Karpas-422 (cell line): ENCODE data around the gene LINC01488. TPM values are rescaled to one million over a fixed set of nuclear protein-coding genes. Genes with fewer than 3 reads are reported as not detected.

Experiments
- DNase-seq: peaks from one replicate; pipeline ENCODE4 v3.0.0-alpha.2; 2015
- H2AFZ ChIP-seq: fragments of 200-600 bp; sonication (generic); 2 replicates; pipeline ENCODE4 v1.6.1; 2014; ENCODE audit warnings: antibody characterized with exemption, low read length, mixed read lengths
- H3K27ac ChIP-seq: fragments of 200-600 bp; sonication (generic); 2 replicates; pipeline ENCODE4 v1.5.1; 2014; ENCODE audit warnings: mild to moderate bottlenecking, low read length, moderate library complexity
- H3K27me3 ChIP-seq: fragments of 200-600 bp; sonication (generic); 2 replicates; pipeline ENCODE4 v1.6.1; 2014; ENCODE audit warnings: low read length, mixed read lengths
- H3K36me3 ChIP-seq: fragments of 200-600 bp; sonication (generic); 2 replicates; pipeline ENCODE4 v1.6.1; 2014; ENCODE audit warnings: low read length, mixed read lengths; ENCODE audit not compliant: insufficient read depth
- H3K4me1 ChIP-seq: fragments of 200-600 bp; sonication (generic); 2 replicates; pipeline ENCODE4 v1.6.1; 2014; ENCODE audit warnings: mild to moderate bottlenecking, low read length, mixed read lengths
- H3K4me2 ChIP-seq: fragments of 200-600 bp; sonication (generic); 2 replicates; pipeline ENCODE4 v1.6.1; 2014; ENCODE audit warnings: low read length, low read depth, mild to moderate bottlenecking; ENCODE audit not compliant: poor library complexity, severe bottlenecking
- H3K4me3 ChIP-seq: fragments of 200-600 bp; sonication (generic); 2 replicates; pipeline ENCODE4 v1.5.1; 2014; ENCODE audit warnings: mild to moderate bottlenecking, antibody characterized with exemption, low read length, mixed read lengths
- H3K79me2 ChIP-seq: fragments of 200-600 bp; sonication (generic); 2 replicates; pipeline ENCODE4 v1.6.1; 2014; ENCODE audit warnings: mild to moderate bottlenecking, low read length, mixed read lengths
- H3K9ac ChIP-seq: fragments of 200-600 bp; sonication (generic); 2 replicates; pipeline ENCODE4 v1.6.0; 2014; ENCODE audit warnings: low read length
- H3K9me2 ChIP-seq: fragments of 200-600 bp; sonication (generic), shearing (Covaris generic); replicated peaks from 2 replicates; pipeline ENCODE4 v1.6.0; 2014; ENCODE audit warnings: mild to moderate bottlenecking, low read length, moderate library complexity; ENCODE audit not compliant: insufficient read depth
- H3K9me3 ChIP-seq: fragments of 300-700, 200-600 bp; sonication (generic); 2 replicates; pipeline ENCODE4 v1.6.1; 2014; ENCODE audit warnings: low read length, mixed read lengths
- H4K20me1 ChIP-seq: fragments of 200-600 bp; sonication (generic); 2 replicates; pipeline ENCODE4 v1.6.1; 2014; ENCODE audit warnings: mild to moderate bottlenecking, antibody characterized with exemption, low read length, low read depth; ENCODE audit not compliant: insufficient read depth
- total RNA-seq: library from RNA; depleted of rRNA; stranded (reverse); fragments of >200 nt; shearing (Covaris generic); gene quantifications from 2 replicates; pipeline ENCODE4 v1.2.3, GENCODE V29; 2014; ENCODE audit warnings: low replicate concordance

Gene LINC01488
- total RNA-seq, 1 experiment from 2014 or later = not detected

DNA sequence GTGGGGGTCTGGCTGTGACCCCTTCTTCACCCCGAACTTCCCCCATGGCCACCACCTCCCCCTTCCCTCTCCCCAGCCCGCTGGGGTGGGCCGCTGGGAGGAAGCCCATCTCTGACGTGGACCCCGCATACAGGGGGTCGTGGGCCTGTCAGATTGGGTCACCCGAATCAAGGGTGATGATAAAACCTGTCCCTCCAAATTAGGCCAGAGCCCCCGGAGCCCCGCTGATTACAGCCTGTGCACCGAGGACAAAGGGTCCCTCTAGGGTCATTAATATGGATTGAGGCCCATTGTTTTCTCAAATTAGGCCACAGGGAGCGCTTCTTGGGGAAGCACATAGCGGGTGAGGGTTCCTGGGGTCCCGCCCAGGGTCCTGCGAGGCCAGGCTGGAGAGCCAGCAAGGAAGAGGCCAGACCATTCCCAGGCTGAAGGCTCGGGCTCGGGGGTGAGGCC is 4.9 kb upstream of the LINC01488 start:
- Histone ChIP-seq H3K9ac (no peak overlapping the region), H3K27me3 (no peaks in the 10 kb centered on the region; the same call in 1 of the 2 replicates), H3K4me1 (no peaks in the 10 kb centered on the region), H4K20me1 (no peaks in the 10 kb centered on the region), H3K4me3 (no peak overlapping the region), H3K4me2 (no peak overlapping the region), H2AFZ (no peak overlapping the region), H3K9me3 (no peaks in the 10 kb centered on the region), H3K36me3 (no peaks in the 10 kb centered on the region), H3K79me2 (no peaks in the 10 kb centered on the region), H3K27ac (no peak overlapping the region), H3K9me2 (no peaks in the 10 kb centered on the region)
- DNase-seq = no peak

DNA sequence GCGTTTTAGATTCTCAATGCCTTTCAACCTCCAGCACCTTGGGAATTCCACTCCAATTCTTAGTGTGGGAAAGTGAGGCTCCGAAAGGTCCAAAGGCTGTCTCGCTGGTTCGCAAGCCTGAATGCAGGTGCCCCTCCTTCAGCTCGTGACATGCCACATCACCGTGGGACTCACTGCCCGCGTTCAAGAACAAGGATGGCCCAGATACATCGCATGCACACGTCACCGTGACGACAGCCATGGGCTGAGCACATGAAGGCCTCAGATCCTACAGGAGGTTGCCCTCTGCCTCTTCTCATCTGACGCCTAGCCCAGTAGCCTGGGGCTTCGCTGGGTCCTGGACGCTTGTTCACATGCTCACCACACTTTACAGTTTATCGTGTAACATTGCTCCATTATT is 4.4 kb upstream of the LINC01488 start:
- no peak for DNase-seq
- no peaks in the 10 kb centered on the region for H3K4me1 ChIP-seq
- no peaks in the 10 kb centered on the region for H3K36me3 ChIP-seq
- H3K27me3 ChIP-seq = no peaks in the 10 kb centered on the region; the same call in 1 of the 2 replicates
- no peak overlapping the region for H2AFZ ChIP-seq
- no peak overlapping the region for H3K9ac ChIP-seq
- no peak overlapping the region for H3K4me2 ChIP-seq
- no peak overlapping the region for H3K27ac ChIP-seq
- H3K9me2 ChIP-seq = no peaks in the 10 kb centered on the region
- H3K79me2 ChIP-seq = no peaks in the 10 kb centered on the region
- no peaks in the 10 kb centered on the region for H3K9me3 ChIP-seq
- H3K4me3 ChIP-seq = no peak overlapping the region
- no peaks in the 10 kb centered on the region for H4K20me1 ChIP-seq

DNA sequence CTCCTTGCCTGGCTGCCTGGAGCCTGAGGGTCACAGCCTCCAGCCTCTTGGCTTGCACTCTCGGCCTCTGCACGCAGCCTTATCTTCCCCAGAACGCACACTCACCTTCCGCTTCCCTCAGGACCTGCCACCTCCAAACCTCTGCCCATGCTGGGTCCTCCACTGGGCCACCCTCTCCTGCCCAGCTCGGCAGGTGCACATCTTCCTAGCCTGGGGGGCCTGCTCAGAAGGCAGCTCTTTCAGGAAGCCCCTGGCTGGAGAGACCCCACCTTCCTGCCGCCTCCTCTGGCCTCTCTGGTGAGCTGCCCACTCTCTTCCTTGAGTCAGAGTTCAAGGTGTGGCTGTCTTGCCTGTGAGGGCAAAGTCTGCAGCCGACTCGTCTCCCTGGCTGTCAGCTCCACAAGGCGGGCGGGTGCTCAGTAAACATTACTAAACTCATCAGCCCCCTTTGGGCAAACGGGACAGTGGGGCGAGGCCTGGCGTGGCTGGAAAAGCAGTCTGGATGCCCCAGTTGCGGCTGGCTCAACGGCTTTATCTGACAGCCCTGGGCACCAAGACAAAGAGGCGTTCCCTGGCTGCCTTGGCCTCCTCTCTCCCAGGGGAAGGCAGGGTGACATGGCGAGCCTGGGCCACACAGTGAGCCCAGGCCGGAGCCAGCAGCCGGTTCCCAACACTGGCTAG is 1.7 kb upstream of the LINC01488 start:
- Histone ChIP-seq H3K79me2 (no peaks in the 10 kb centered on the region), H2AFZ (no peak overlapping the region), H3K9me3 (no peaks in the 10 kb centered on the region), H3K9ac (no peak overlapping the region), H3K4me3 (no peak overlapping the region), H3K27me3 (no peaks in the 10 kb centered on the region), H3K9me2 (no peaks in the 10 kb centered on the region), H3K36me3 (no peaks in the 10 kb centered on the region), H3K4me2 (no peak overlapping the region), H3K4me1 (no peaks in the 10 kb centered on the region), H3K27ac (no peak overlapping the region), H4K20me1 (no peaks in the 10 kb centered on the region)
- no peak for DNase-seq

DNA sequence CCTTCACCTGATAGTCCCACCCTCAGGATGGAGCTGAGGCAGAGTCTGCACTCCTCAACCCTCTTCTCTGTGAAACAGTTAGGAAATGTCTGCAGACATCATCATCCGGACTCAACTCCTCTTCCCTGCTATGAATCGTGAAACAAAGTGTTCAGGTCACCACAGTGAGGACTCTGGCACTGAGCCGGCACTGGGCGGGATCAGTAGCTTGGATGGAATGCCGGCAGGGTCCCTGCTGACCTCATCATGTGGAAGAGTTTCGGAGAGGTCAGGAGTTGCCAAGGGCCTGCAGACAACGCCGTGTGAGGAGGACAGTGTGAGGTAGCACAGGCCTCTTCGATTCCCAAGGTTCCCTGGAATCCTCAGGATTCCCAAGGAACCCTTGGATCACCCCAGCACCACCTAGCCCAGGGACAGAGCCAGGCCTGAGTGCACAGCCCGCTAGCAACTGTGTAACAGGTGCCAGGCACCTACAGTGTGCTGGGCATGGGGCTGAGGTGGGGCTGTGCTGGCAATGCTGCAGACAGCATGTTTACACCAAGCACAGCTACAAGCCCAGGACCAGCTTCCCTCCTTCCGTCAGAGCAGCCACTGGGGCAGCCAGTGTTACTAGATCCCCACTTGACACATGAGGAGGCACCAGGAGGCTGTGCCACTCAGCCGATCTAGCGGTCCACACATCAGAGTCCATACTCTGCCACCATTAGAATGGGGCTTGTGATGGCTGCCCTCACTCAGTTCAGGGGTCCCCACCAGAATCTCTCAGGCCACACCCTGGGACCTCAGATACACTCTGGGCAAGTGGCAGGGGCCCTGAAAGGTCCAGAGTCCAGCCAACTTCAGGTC is 693 bp upstream of the LINC01488 start:
- H3K4me3 ChIP-seq = no peak overlapping the region

DNA sequence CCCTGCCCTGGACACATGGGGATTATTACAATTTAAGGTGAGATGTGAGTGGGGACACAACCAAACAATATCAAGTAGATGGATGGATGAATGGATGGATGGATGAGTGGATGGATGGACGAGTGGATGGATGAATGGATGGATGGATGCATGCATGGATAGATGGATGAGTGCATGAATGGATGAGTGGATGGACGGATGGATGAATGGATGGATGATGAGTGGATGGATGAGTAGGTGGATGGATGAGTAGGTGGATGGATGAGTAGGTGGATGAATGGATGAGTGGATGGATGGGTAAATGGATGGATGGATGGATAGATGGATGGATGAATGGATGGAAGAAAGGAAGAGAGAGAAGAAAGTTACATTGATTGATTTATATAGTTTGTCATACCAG is 859 bp downstream of the LINC01488 start:
- H3K4me1 ChIP-seq = no peaks in the 10 kb centered on the region
- no peak overlapping the region for H3K27ac ChIP-seq
- DNase-seq = no peak
- no peaks in the 10 kb centered on the region for H3K36me3 ChIP-seq
- no peaks in the 10 kb centered on the region for H4K20me1 ChIP-seq
- no peaks in the 10 kb centered on the region for H3K79me2 ChIP-seq
- no peaks in the 10 kb centered on the region for H3K27me3 ChIP-seq
- H3K9ac ChIP-seq = no peak overlapping the region
- H2AFZ ChIP-seq = no peak overlapping the region
- no peak overlapping the region for H3K4me3 ChIP-seq
- no peaks in the 10 kb centered on the region for H3K9me2 ChIP-seq
- no peak overlapping the region for H3K4me2 ChIP-seq
- H3K9me3 ChIP-seq = no peaks in the 10 kb centered on the region

More for the DNA sequence above, 693 bp upstream of the LINC01488 start:
- no peaks in the 10 kb centered on the region for H3K9me3 ChIP-seq
- H3K36me3 ChIP-seq = no peaks in the 10 kb centered on the region
- H3K27me3 ChIP-seq = no peaks in the 10 kb centered on the region
- no peak overlapping the region for H3K27ac ChIP-seq
- H3K9ac ChIP-seq = no peak overlapping the region
- H3K79me2 ChIP-seq = no peaks in the 10 kb centered on the region
- no peaks in the 10 kb centered on the region for H4K20me1 ChIP-seq
- H2AFZ ChIP-seq = no peak overlapping the region
- no peaks in the 10 kb centered on the region for H3K4me1 ChIP-seq
- DNase-seq = no peak
- no peaks in the 10 kb centered on the region for H3K9me2 ChIP-seq
- H3K4me2 ChIP-seq = no peak overlapping the region

DNA sequence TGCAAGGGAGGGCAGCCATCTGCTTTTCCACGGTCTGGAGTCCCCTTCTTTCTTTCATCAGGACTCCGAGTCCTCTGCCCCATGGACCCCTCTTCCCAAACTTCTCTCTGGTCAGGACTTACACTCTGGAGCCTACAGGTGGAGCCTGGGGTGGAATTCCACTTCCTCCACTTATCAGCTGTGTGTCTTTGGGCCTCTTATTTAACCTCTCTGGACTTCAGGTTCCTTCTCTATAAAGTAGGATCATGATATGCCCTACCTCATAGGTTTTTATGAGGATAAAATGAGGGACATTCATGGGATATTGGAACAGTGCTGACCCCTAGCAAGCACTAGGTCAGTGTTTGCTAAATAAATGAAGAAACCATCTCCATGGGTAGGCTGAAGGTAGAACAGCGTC is 1.7 kb downstream of the LINC01488 start:
- H3K4me1 ChIP-seq = no peaks in the 10 kb centered on the region
- no peak overlapping the region for H3K4me2 ChIP-seq
- H3K79me2 ChIP-seq = no peaks in the 10 kb centered on the region
- no peak for DNase-seq
- no peaks in the 10 kb centered on the region for H3K9me3 ChIP-seq
- H3K36me3 ChIP-seq = no peaks in the 10 kb centered on the region
- H3K9ac ChIP-seq = no peak overlapping the region
- H3K27me3 ChIP-seq = no peaks in the 10 kb centered on the region
- no peak overlapping the region for H3K4me3 ChIP-seq
- no peaks in the 10 kb centered on the region for H3K9me2 ChIP-seq
- no peak overlapping the region for H3K27ac ChIP-seq
- H4K20me1 ChIP-seq = no peaks in the 10 kb centered on the region
- no peak overlapping the region for H2AFZ ChIP-seq

DNA sequence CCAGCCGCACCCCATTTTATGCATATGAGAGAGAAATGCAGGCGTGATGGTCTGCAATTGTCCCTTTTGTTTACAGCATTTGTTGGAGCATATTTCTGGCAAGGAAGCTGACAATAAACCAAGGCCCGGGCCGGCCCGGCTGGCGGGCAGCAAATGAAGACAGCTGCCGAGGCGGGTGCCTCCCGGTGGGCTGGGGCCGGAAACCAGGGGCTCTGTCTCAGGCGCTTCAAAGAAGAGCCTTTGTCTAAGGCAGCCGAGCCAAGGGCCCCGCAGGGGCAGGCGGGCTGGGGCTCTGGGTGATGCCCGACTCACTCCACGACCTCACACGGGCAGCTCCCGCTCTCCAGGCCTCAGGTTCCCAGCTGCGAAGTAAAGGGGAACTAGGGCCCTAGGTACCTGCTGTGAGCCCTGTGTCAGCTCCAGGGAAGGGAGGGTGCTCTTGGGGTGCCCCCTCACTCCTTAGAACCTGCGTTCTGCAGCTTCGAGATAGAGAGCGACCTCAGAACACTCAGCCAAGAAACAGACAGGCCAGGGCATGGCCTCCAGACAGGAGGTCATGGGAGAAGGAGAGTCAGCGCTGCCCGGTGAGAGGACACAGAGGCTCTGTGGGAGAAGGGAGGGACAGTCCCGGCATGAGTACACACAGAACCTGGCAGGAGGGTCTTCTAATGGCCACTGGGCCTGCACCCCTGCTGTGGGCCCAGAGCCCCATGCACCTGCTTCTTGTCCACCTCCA is 2.4 kb downstream of the LINC01488 start:
- H3K36me3 ChIP-seq = no peaks in the 10 kb centered on the region
- H3K27ac ChIP-seq = no peak overlapping the region
- no peak overlapping the region for H3K4me3 ChIP-seq
- H3K27me3 ChIP-seq = no peaks in the 10 kb centered on the region
- H2AFZ ChIP-seq = no peak overlapping the region
- H3K79me2 ChIP-seq = no peaks in the 10 kb centered on the region
- H3K4me1 ChIP-seq = no peaks in the 10 kb centered on the region
- H3K9me3 ChIP-seq = no peaks in the 10 kb centered on the region
- no peak overlapping the region for H3K9ac ChIP-seq
- H3K9me2 ChIP-seq = no peaks in the 10 kb centered on the region
- H3K4me2 ChIP-seq = no peak overlapping the region
- DNase-seq = no peak
- H4K20me1 ChIP-seq = no peaks in the 10 kb centered on the region
